Caki2 (cell line): ENCODE results near the gene TYR. TPM values are rescaled to one million over a fixed set of nuclear protein-coding genes. Genes with fewer than 3 reads are reported as not detected.
"Not testable (repeated sequence)": the region's sequence is repeated elsewhere in the genome, so short reads cannot be mapped to it uniquely, and the experiment has no call there.

Experiments used
- DNase-seq: peaks from one replicate; pipeline ENCODE4 v3.0.0-alpha.2; 2015; ENCODE audit warnings: low read depth
- in situ Hi-C: cut with HindIII; loops from 2 replicates; pipeline ENCODE4 v1.10.0; 2016; ENCODE audit warnings: low sequenced_read_pairs, low pct_unique_long_range_greater_than_20kb, mixed read lengths
- total RNA-seq: library from RNA; depleted of rRNA; stranded (reverse); fragments of >200 nt; shearing (Covaris generic); gene quantifications from 2 replicates; pipeline ENCODE4 v1.2.3, GENCODE V29; 2014; ENCODE audit warnings: low replicate concordance; rRNA removed

Gene TYR
- total RNA-seq = not detected in 2 replicates

DNA sequence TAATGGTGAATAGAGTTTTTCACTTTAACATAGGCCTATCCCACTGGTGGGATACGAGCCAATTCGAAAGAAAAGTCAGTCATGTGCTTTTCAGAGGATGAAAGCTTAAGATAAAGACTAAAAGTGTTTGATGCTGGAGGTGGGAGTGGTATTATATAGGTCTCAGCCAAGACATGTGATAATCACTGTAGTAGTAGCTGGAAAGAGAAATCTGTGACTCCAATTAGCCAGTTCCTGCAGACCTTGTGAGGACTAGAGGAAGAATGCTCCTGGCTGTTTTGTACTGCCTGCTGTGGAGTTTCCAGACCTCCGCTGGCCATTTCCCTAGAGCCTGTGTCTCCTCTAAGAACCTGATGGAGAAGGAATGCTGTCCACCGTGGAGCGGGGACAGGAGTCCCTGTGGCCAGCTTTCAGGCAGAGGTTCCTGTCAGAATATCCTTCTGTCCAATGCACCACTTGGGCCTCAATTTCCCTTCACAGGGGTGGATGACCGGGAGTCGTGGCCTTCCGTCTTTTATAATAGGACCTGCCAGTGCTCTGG, at the start of gene TYR:
Gene TYR, plus strand, starts transcription at position 185 of the 541 bp plus-strand sequence. Its CDS starts 79 bp downstream, at position 264.
- in situ Hi-C loops = no loop called here
- no peak for DNase-seq

DNA sequence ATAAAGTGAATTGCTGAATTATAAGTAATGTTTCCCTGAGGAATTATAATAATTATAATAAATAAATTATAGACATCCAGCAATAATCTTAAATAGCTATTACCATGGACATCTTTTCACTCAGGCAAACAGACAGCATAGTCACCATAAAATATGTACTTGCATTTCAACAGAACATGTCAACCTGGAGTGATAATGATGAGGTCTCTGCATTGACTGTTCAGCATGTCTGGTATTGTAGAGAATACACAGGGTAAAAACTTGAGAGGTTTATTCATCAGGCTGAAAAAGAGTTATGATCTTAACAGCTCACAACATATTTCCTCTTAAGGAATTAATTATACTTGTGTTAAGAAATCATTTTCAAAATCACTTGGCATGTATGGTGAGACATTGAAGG, 41.1 kb upstream of the TYR start:
- no peak for DNase-seq
- in situ Hi-C loops = no loop called here

- in situ Hi-C loops = no loop called here
- DNase-seq = no peak
Observed at GRCh38 chr11:89147229-89147628, 30.4 kb upstream of the TYR start.

DNA sequence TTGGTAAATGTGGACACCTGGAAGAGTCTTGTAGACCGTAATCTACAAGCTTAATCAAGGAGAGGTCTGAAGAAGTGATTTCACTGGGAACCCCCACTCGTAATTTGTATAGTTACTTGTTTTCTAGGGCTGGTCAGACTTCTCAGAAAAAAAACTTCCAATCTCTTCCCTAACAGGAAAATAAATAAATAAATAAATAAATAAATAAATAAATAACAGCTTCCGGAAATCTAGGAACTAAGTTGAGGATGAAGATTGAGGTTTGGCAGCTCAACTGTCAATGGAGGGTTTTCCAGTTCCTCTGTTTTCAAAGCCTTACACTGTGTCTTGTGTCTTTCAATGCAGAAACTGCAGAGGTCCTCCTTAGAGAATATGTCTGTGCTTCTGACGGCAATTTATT, 17.7 kb upstream of the TYR start:
- in situ Hi-C loops = no loop called here
- DNase-seq = no peak

- in situ Hi-C loops = no loop called here
- no peak for DNase-seq
Observed at GRCh38 chr11:89161949-89162348, 15.7 kb upstream of the TYR start.

- DNase-seq = no peak
- in situ Hi-C loops = no loop called here
Observed at GRCh38 chr11:89163686-89164085, 14.0 kb upstream of the TYR start.

- no peak for DNase-seq
- in situ Hi-C loops = no loop called here
Observed at GRCh38 chr11:89168396-89168795, 9.3 kb upstream of the TYR start.

GRCh38 chr11:89175796-89176195, 1.9 kb upstream of the TYR start:
- DNase-seq = no peak
- in situ Hi-C loops = no loop called here

- DNase-seq = no peak
- in situ Hi-C loops = no loop called here
Observed at GRCh38 chr11:89176938-89177337, 737 bp upstream of the TYR start.

DNA sequence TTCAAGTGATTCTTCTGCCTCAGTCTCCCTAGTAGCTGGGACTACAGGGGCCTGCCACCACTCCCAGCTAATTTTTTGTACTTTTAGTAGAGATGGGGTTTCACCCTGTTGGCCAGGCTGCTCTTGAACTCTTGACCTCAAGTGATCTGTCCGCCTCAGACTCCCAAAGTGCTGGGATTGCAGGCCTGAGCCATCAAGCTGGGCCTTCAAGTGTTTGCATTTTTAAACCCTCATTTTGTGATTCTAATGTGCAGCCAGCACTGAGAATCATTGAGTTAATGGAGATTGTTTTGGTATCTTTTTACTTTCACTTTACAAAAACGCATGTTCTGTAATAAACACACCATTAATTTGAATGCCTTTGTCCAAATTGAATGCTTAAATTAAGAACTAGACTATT, 3.4 kb downstream of the TYR start:
- DNase-seq = no peak
- in situ Hi-C loops = no loop called here

- in situ Hi-C loops = no loop called here
- no peak for DNase-seq
Observed at GRCh38 chr11:89182773-89183518, 5.3 kb downstream of the TYR start.

GRCh38 chr11:89184021-89184420, 6.3 kb downstream of the TYR start:
- in situ Hi-C loops = no loop called here
- no peak for DNase-seq

DNA sequence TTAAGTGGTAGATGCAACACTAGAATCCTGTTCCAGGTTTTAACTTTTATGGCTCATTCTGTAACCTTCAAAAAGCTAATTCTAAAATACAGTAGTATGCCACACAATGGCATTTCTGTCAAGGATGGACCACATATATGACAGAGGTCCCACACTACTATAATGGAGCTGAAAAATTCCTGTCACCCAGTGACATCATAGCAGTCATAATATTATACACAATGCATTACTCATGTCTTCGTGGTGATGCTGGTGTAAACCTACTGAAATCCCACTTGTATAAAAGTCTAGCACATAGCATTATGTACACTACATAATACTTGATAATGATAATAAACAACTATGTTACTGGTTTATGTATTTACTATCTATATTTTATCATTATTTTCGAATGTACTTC, 12.1 kb downstream of the TYR start:
- DNase-seq = no peak
- in situ Hi-C loops = no loop called here

DNA sequence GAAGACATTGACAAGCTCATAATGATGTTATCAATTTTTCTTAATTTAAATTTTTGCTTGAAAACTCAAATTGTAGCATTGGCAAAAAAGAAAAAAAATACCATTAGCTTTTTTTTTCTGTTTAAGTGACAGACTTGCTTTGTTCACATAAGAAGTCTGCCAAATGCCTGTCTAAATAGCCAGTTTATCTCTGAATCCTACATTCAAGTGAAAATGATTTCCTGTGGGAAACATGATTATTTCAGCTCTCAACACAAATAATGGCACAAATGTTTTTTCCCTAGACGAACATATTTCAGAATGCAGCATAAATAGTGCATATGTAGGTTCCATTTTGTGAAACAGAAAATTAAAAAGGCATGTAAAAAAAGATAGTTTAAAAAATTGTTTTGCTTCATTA, 23.5 kb downstream of the TYR start:
- DNase-seq = no peak
- in situ Hi-C loops = no loop called here

DNA sequence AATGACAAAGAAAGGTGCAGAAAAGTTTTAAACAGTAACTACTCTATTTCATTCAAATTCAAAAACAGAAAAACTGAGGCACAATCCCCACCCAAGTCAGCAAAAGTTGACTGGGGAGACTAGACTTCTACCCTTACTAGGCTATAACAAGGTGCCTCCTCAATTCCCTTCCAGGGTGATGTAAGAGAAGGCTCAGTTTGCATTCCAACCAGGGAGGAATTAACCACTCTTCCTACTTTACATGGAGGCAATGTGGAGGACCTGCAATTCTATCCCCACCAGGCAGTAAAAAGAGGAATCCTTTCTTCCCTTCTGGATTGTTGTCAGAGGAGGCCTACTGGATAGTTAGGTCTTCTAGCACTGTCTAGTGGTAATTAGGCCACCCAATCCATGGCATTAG, 26.1 kb downstream of the TYR start:
- in situ Hi-C loops = no loop called here
- no peak for DNase-seq

GRCh38 chr11:89205378-89205777, 27.7 kb downstream of the TYR start:
- DNase-seq = no peak
- in situ Hi-C loops = no loop called here

GRCh38 chr11:89220684-89221339, 43.1 kb downstream of the TYR start:
- DNase-seq = no peak
- in situ Hi-C loops = no loop called here

GRCh38 chr11:89235083-89235482, 57.4 kb downstream of the TYR start:
- in situ Hi-C loops = no loop called here
- no peak for DNase-seq

GRCh38 chr11:89235976-89236375, 58.3 kb downstream of the TYR start:
- DNase-seq = no peak
- in situ Hi-C loops = no loop called here

- in situ Hi-C loops, DNase-seq: not testable (repeated sequence)
Observed at GRCh38 chr11:89247007-89247406, 69.3 kb downstream of the TYR start.
